CD14-positive monocyte (primary cell): Measurements from ENCODE around the gene TMEM255A. TPM values are rescaled to one million over a fixed set of nuclear protein-coding genes. Genes with fewer than 3 reads are reported as not detected.
"Not testable (repeated sequence)": the region's sequence is repeated elsewhere in the genome, so short reads cannot be mapped to it uniquely, and the experiment has no call there.

Source experiments
- DNase-seq, 3 donors: peaks; one replicate each; pipeline ENCODE4 v3.0.0-alpha.2; 2011 to 2022
- H2AFZ ChIP-seq: 2 replicates; pipeline ENCODE4 v1.6.0; 2012; ENCODE audit warnings: mild to moderate bottlenecking, low read depth, low read length, inconsistent platforms; ENCODE audit not compliant: insufficient read depth, poor library complexity, severe bottlenecking
- H3K27ac ChIP-seq, 2 donors: 1 replicate in 1 of 2; 2 replicates in 1 of 2; pipeline ENCODE4 v1.5.1; 2012 to 2013; ENCODE audit warnings: low read length in 2 of 2, control low read depth in 1 of 2, inconsistent platforms in 1 of 2, low read depth in 1 of 2, mild to moderate bottlenecking in 1 of 2
- H3K27me3 ChIP-seq, 2 donors: one replicate each; pipeline versions ENCODE4 v1.6.0 to v1.6.1; 2011 to 2013; ENCODE audit warnings: low read length in 2 of 2; ENCODE audit not compliant: control insufficient read depth in 2 of 2, insufficient read depth in 2 of 2
- H3K36me3 ChIP-seq, 2 donors: replicated peaks in 1 of 2; 1 replicate in 1 of 2; 2 replicates in 1 of 2; pipeline versions ENCODE4 v1.5.1 to v1.6.1; 2012 to 2013; ENCODE audit warnings: low read length in 2 of 2, control low read depth in 1 of 2, inconsistent platforms in 1 of 2, mild to moderate bottlenecking in 1 of 2; ENCODE audit not compliant: insufficient read depth in 2 of 2, control insufficient read depth in 1 of 2
- H3K4me1 ChIP-seq, 2 donors: 1 replicate in 1 of 2; 2 replicates in 1 of 2; pipeline versions ENCODE4 v1.5.1 to v1.6.1; 2012 to 2013; ENCODE audit warnings: low read length in 2 of 2, control low read depth in 1 of 2, inconsistent platforms in 1 of 2, mild to moderate bottlenecking in 1 of 2, moderate library complexity in 1 of 2; ENCODE audit not compliant: insufficient read depth in 2 of 2, control insufficient read depth in 1 of 2
- H3K4me2 ChIP-seq: replicated peaks from 2 replicates; pipeline ENCODE3; 2012; ENCODE audit warnings: low read length, moderate library complexity, mild to moderate bottlenecking; ENCODE audit not compliant: poor library complexity, severe bottlenecking; ENCODE audit errors: extremely low read depth
- H3K4me3 ChIP-seq, 3 experiments: fragments of 200-600 bp in 1 of 3; sonication (generic) in 1 of 3; replicated peaks in 1 of 3; 1 replicate in 2 of 3; 2 replicates in 1 of 3; pipeline ENCODE4 v1.5.1; 2011 to 2013; ENCODE audit warnings: low read length in 3 of 3, mild to moderate bottlenecking in 3 of 3, control low read depth in 2 of 3, low read depth in 2 of 3, inconsistent platforms in 1 of 3, moderate library complexity in 1 of 3
- H3K79me2 ChIP-seq: 2 replicates; pipeline ENCODE4 v1.6.0; 2012; ENCODE audit warnings: mild to moderate bottlenecking, control low read depth, inconsistent platforms, low read length, moderate library complexity; ENCODE audit not compliant: insufficient read depth
- H3K9ac ChIP-seq: 2 replicates; pipeline ENCODE4 v1.6.0; 2017; ENCODE audit warnings: low read length, mild to moderate bottlenecking; ENCODE audit not compliant: insufficient read depth, poor library complexity, severe bottlenecking
- H3K9me3 ChIP-seq, 2 donors: replicated peaks in 1 of 2; 1 replicate in 1 of 2; 2 replicates in 1 of 2; pipeline versions ENCODE4 v1.5.1 to v1.6.1; 2012 to 2013; ENCODE audit warnings: low read length in 2 of 2, control low read depth in 1 of 2; ENCODE audit not compliant: control insufficient read depth in 1 of 2, insufficient read depth in 1 of 2
- H4K20me1 ChIP-seq: 2 replicates; pipeline ENCODE4 v1.6.0; 2012; ENCODE audit warnings: mild to moderate bottlenecking, low read length, control low read depth, moderate library complexity; ENCODE audit not compliant: insufficient read depth
- H3K27ac Mint-ChIP-seq, 7 donors: one replicate each; pipeline ENCODE4 v1.8.0; 2020; ENCODE audit warnings: mild to moderate bottlenecking in 7 of 7, mixed read lengths in 7 of 7, moderate library complexity in 6 of 7, inconsistent platforms in 2 of 7
- H3K27me3 Mint-ChIP-seq, 3 donors: one replicate each; pipeline ENCODE4 v1.8.0; 2021 to 2022; ENCODE audit warnings: low read depth in 3 of 3, mild to moderate bottlenecking in 3 of 3, mixed read lengths in 3 of 3, moderate library complexity in 3 of 3, inconsistent platforms in 1 of 3
- H3K36me3 Mint-ChIP-seq, 2 donors: one replicate each; pipeline ENCODE4 v1.8.0; 2020; ENCODE audit warnings: mixed read lengths in 2 of 2, inconsistent platforms in 1 of 2, mild to moderate bottlenecking in 1 of 2
- H3K4me1 Mint-ChIP-seq: one replicate; pipeline ENCODE4 v1.8.0; 2020; ENCODE audit warnings: mild to moderate bottlenecking, mixed read lengths
- H3K4me3 Mint-ChIP-seq, 2 donors: one replicate each; pipeline ENCODE4 v1.8.0; 2020; ENCODE audit warnings: mild to moderate bottlenecking in 2 of 2, mixed read lengths in 2 of 2, moderate library complexity in 1 of 2
- H3K9me3 Mint-ChIP-seq, 7 donors: one replicate each; pipeline ENCODE4 v1.8.0; 2020 to 2022; ENCODE audit warnings: mixed read lengths in 7 of 7, mild to moderate bottlenecking in 6 of 7, moderate library complexity in 6 of 7, inconsistent platforms in 2 of 7
- CTCF ChIP-seq: fragments of 200-600 bp; IDR thresholded peaks from one replicate; pipeline ENCODE4 v1.8.0; 2022; ENCODE audit warnings: antibody characterized with exemption, mild to moderate bottlenecking
- WGBS: methylation state at CpG from one replicate; pipeline ENCODE4 v1.1.5; 2013; ENCODE audit warnings: missing lambda C conversion rate; ENCODE audit not compliant: insufficient coverage; 5-methylcytosine and 5-hydroxymethylcytosine counted together
- intact Hi-C, 2 donors: fragments of 100-400 bp; cut with micrococcal nuclease; formaldehyde crosslinking; loops; one replicate each; pipeline versions ENCODE4 v1.15.0 to v1.15.1; 2023
- polyA plus RNA-seq, 3 donors: library from polyadenylated mRNA; depleted of rRNA in 1 of 3; unstranded in 2 of 3; stranded (reverse) in 1 of 3; fragments of 300-500 nt in 2 of 3; fragments of >200 nt in 1 of 3; fragmentation: Illumina TruSeq in 2 of 3; gene quantifications; 1 replicate in 2 of 3; 2 replicates in 1 of 3; pipeline ENCODE4 v1.2.3, GENCODE V29; 2012 to 2021

Gene TMEM255A
- polyA plus RNA-seq, 3 donors = 0.10 to 1.2 (median 0.51) TPM

GRCh38 chrX:120350450-120351138, 39.3 kb upstream of the TMEM255A start:
- no peak overlapping the region for H3K9ac ChIP-seq
- no peak overlapping the region for H2AFZ ChIP-seq
- no peak overlapping the region for H3K27ac ChIP-seq
- no peak overlapping the region for H3K4me2 ChIP-seq
- intact Hi-C loops = no loop called here
- H3K36me3 Mint-ChIP-seq = no peaks in the 10 kb centered on the region
- H4K20me1 ChIP-seq = no peaks in the 10 kb centered on the region
- peaks cover 0 to 10% (median 3%) of the 10 kb centered on the region in 7 donors for H3K9me3 Mint-ChIP-seq
- H3K9me3 ChIP-seq = no peaks in the 10 kb centered on the region
- no peak overlapping the region for H3K4me3 ChIP-seq
- no peak overlapping the region for H3K4me3 Mint-ChIP-seq
- no peaks in the 10 kb centered on the region for H3K79me2 ChIP-seq
- no peaks in the 10 kb centered on the region for H3K36me3 ChIP-seq
- no peak for TF ChIP-seq CTCF
- DNase-seq = no peak
- peaks cover 0 to 2% (median 0%) of the 10 kb centered on the region in 3 donors for H3K27me3 Mint-ChIP-seq
- WGBS = no CpG with 5 or more reads among the region's 4 CpGs
- H3K4me1 ChIP-seq = no peaks in the 10 kb centered on the region
- no peaks in the 10 kb centered on the region for H3K4me1 Mint-ChIP-seq
- H3K27me3 ChIP-seq = no peaks in the 10 kb centered on the region
- H3K27ac Mint-ChIP-seq = no peak overlapping the region

GRCh38 chrX:120344566-120344965, 33.3 kb upstream of the TMEM255A start:
- not testable (repeated sequence) for H3K4me3 Mint-ChIP-seq, DNase-seq
- 100% methylated on average over 1 of the region's 11 CpGs for WGBS

More at GRCh38 chrX:120344566-120344965, 33.3 kb upstream of the TMEM255A start:
- H3K36me3 Mint-ChIP-seq, H3K4me3 ChIP-seq, H3K27ac ChIP-seq, H3K9me3 ChIP-seq, H3K27ac Mint-ChIP-seq, H3K27me3 Mint-ChIP-seq, H3K36me3 ChIP-seq, H3K79me2 ChIP-seq, H4K20me1 ChIP-seq, H3K27me3 ChIP-seq, H3K9ac ChIP-seq, intact Hi-C loops, H2AFZ ChIP-seq, H3K4me1 ChIP-seq, H3K4me1 Mint-ChIP-seq, H3K4me2 ChIP-seq: not testable (repeated sequence)
- peaks cover 2 to 14% (median 5%) of the 10 kb centered on the region in 7 donors for H3K9me3 Mint-ChIP-seq
